Thyroid gland (tissue), 4 donors: ENCODE results near the gene TMEM37.

Experiments used
- CTCF ChIP-seq, 6 experiments: fragments of 200-600 bp in 3 of 6; fragments of 450-650 bp in 3 of 6; sonication (generic) in 3 of 6; IDR thresholded peaks; one replicate each; pipeline ENCODE4 v1.5.1; 2016 to 2019; ENCODE audit warnings: antibody characterized with exemption in 6 of 6, mild to moderate bottlenecking in 2 of 6, inconsistent platforms in 1 of 6, moderate library complexity in 1 of 6
- POLR2A ChIP-seq, 2 donors: fragments of 450-650 bp; IDR thresholded peaks; one replicate each; pipeline ENCODE4 v1.6.1; 2017; ENCODE audit warnings: antibody characterized with exemption in 2 of 2, mild to moderate bottlenecking in 2 of 2, moderate library complexity in 1 of 2

GRCh38 chr2:119423108-119423444, 8.6 kb upstream of the TMEM37 start:
- TF ChIP-seq CTCF (IDR thresholded peaks at IDR 0.05) (no peak), POLR2A (IDR thresholded peaks at IDR 0.05) (no peak)
